Esophagus squamous epithelium (tissue), 4 donors: Measurements from ENCODE around the gene PADI1.

Experiments used
- CTCF ChIP-seq, 6 experiments: fragments of 450-650 bp in 4 of 6; fragments of 200-600 bp in 2 of 6; sonication (generic) in 2 of 6; IDR thresholded peaks; one replicate each; pipeline ENCODE4 v1.5.1; 2016 to 2019; ENCODE audit warnings: antibody characterized with exemption in 6 of 6, mild to moderate bottlenecking in 4 of 6, moderate library complexity in 4 of 6
- POLR2A ChIP-seq, 4 donors: fragments of 450-650 bp; IDR thresholded peaks; one replicate each; pipeline ENCODE4 v1.6.1; 2017; ENCODE audit warnings: antibody characterized with exemption in 4 of 4, mild to moderate bottlenecking in 4 of 4, moderate library complexity in 3 of 4

- TF ChIP-seq CTCF (IDR thresholded peaks at IDR 0.05) (no peak), POLR2A (IDR thresholded peaks at IDR 0.05) (no peak)
Measured at GRCh38 chr1:17165823-17166222, 39.1 kb upstream of the PADI1 start.
